ENCODE data around the gene FOXB1.

Gene FOXB1

DNA sequence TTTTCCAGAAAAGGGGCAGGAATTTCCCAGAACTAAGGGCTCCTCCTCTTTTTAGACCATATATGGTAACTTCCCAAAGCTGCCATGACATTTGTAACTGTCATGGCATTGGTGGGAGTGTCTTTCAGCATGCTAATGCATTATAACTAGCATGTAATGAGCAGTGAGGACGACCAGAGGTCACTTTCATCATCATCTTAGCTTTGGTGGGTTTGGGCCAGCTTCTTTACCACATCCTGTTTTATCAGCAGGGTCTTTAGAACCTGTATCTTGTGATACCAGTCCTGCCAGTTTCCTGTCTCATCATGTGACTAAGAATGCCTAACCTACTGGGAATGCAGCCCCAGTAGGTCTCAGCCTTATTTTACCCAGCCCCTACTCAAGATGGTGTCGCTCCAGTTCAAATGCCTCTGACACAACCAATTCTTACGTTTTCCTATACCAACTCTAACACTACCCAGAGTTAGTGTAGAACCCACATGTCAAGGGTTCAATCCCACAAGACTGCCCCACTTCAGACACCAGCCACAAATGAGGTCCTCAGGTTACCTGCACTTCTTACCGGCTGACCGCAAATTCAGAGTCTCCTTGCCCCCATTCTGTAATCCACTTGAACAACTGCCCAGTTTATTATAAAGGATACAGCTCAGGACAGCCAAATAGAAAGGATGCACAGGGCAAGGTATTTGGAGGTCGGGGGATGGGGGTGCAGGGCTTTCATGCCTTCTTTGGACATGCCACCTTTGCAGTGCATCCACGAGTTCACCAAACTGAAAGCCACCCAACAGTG, 17.7 kb downstream of the FOXB1 start:
- DNase-seq = no peak

- no peak for DNase-seq
Observed at GRCh38 chr15:60022379-60022741, 18.2 kb downstream of the FOXB1 start.

DNA sequence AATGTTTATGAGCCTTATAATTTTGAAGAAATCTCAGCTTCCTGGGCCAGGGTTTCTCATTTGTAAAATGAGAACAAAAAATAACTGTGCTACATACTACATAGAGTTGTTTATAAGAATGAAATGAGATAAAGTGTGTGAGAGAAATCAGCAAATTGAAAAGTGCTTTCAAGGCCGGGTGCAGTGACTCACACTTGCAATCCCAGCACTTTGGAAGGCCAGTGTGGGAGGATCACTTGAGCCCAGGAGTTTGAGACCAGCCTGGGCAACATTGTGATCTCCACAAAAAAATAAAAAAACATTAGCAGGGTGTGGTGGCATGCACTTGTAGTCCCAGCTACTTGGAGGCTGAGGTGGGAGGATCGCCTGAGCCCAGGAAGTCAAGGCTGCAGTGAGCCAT, 22.4 kb downstream of the FOXB1 start:
- no peak for DNase-seq

DNA sequence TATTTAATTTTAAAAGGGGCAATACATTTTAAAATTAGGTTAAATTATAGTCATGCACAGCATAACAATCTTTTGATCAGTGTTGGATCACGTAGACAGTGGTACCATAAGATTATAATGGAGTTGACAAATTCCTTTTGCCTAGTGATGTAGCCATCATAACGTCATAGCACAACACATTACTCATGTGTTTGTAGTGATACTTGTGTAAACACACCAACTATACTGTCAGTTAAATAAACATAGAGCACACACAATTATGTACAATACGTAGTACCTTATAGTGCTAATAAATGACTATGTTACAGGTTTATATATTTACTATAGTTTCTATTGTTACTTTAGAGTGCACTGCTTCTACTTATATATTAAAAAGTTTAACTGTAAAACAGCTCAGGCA, 31.2 kb downstream of the FOXB1 start:
- no peak for DNase-seq

GRCh38 chr15:60039316-60039715, 35.2 kb downstream of the FOXB1 start:
- DNase-seq = no peak

DNA sequence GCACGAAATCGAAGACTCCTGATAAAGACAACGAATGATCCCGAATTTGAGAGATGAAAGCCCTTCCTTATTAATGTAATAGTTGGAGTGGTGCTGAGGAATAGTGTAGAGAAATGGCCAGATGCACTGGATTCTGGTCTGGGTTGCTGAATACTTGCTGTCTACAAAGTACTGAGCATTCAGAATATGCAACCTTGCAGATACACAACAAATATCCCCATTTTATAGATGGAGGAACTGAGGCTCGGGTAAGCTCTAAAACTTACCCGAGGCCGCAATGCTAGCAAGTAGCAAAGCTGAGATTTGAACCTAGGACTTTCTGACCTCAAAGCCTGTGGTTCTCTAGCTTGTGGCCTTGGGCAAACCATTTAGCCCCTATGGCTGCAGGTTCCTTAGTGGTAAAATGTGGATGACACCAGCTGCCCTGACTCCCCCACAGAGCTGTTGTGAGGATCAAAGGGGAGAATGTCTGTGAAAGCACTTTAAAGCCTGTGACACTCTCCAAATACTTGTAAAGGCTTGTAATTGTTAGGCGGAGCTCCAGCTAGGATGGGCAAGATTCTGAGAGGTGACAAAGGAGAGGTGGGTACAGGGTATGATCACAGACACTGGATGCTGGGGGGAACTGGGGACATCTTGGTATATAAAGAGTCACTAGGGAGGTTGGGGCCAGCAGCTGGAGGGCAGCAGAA, 39.8 kb downstream of the FOXB1 start:
- DNase-seq = no peak

DNA sequence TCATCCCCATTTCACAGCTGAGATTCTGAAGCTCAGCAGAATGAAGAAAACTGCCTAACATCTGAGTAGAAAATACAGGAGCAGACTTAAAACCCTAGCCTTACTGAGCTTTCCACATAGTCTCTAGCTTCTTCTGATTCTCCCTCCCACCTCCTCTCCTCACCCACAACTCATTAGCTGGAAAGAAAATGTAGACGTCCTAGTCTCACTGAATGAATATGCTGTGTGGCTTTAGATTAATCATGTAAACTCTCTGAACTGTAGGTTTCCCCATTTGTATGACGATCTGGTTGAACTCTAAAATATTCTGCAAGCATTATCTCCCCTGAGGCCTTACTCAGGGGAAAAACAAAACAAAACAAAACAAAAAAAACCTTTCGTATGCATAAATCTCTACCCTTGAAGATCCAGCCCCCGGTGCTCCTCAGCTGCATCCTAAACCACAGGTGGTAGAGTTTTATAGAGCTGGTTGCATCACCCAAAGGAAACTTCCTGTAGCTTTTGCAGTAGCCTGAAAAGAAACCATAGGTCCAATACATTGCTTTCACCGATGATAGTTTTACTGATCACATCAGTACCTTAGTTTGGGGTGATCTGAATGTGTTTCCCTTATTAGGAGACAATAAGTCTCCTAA, 40.6 kb downstream of the FOXB1 start:
- peak; percentile 2 for DNase-seq

DNA sequence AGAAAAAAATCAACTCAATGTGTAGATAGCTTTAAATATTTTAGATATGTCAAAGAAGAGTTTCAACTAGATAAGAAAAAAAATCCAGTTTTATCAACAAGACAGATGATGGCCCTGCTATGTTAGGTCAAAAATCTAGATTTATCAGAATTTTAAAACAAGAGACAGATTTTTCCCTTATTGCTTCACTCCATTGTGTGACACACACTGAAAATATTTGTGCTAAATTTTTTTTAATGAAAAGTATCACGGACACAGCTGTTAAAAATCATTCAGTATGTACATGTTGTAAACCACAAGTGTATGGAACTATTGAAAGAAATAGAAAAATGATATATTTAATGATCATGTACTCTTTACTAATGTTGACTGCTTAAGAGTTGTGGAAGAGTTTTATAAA, 43.6 kb downstream of the FOXB1 start:
- DNase-seq = no peak

GRCh38 chr15:60049948-60050347, 45.8 kb downstream of the FOXB1 start:
- no peak for DNase-seq

DNA sequence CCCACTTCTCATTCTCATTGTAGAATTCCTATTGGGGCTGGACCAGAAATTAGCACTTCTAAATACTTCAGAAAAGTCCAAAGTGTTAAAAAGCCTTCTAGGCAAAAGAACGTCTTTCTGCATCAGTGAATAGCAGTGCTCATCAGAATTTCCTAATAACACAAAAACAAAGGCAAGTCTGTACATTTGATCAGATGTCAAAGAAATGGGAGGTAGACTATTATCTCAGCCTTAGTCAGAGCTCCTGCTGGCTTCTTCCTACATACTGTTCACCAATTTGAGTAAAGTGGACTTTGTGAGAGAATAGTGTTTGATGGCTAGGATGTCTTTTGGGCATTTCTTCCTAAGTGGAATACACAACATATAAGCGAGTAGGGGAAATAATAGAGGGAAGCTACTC, 48.7 kb downstream of the FOXB1 start:
- no peak for DNase-seq

DNA sequence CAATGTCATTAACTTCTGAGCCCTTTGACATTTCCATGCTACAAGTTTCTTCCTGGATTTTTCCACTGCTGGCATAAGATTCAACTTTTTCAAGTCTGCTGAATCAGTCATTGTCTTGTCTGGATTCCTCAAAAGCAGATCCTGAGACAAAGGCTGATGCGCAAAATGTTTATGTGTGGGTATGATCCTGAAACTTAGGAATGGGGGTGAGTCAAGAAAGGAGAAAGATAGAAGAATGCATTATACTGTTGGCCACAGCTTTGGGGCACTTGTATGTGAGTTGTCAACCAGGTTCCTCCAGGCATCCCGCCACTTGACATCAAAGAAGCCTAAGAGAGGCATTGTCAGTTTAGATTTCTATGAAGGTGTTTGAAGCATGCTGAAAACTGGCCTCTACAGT, 50.4 kb downstream of the FOXB1 start:
- no peak for DNase-seq

All from CD4-positive, alpha-beta T cell treated with Interleukin-17A for 1 hour (primary cell).